HG03442 (cell line): Measurements from ENCODE around the gene SORBS2.
A peak's percentile ranks its signal among the peaks of the same experiment; 100 is the strongest.

Experiments used
- ATAC-seq: cut with Tn5 transposase; IDR thresholded peaks from one replicate; pipeline ENCODE4 v1.9.1; 2021; ENCODE audit warnings: mild to moderate bottlenecking, moderate library complexity; ENCODE audit not compliant: unreplicated experiment

The SORBS2 gene

DNA sequence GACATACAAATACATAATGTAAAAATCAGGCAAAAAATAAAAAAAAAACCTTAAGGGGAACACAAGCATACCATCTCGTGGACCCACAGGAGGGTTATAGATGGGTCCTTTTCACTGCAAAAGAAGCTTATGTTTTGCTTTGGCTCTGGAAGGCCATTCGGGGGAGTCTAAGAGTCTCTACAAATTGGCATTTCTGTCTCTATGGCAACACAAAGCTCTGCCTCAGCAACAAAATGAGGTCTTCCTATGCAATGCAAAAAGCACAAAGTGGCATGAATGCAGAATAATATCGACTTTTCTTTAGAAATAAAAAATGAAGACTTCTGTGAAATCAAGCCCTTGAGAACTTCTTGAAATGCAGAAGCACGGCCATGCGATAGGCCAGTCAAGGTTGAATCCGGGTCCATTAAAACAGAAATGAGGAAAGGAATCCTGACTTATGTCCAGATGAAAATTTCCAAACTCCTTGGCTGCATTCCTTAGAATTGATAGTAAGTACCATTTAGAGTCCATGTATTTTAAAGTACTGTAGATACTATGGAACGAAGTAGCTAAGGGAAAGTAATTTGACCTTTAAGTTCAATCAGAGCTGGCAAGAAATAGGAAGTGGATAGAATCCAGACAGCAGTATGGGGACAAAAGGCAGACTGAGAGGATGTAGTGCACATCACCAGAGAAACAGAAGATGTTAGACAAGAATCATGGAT lies 213.0 kb downstream of the SORBS2 start:
- ATAC-seq = no peak

DNA sequence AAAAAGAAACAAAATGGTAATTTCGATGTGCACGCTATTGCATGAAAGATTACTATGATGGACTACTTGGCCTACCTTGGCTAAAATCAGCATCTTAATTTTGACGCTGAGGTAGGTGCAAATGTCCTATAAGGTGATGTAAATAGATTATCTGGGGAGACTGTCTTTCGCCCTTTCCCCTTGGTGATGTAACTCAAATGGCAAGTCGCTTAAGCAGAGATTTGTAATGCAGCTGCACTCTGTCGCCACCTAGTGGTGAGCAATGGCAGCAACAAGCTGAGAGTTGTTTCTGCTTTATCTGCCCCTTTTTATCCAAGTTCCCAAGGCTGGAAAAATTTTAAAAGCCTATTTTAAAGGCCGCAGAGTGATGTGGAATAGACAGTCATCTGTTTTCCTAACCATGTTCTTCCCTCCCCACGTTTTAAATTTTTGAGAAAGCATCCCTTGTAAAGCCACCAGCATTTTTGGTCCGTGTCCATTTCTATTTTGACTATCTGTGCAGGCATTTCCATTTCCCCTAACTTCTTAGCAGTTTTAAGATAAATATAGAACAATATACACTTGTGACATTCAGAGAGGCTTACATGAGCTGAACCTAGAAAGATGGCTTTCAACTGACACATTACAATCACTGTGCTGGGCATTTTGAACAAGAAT lies 214.3 kb downstream of the SORBS2 start:
- ATAC-seq = peak; percentile 80

DNA sequence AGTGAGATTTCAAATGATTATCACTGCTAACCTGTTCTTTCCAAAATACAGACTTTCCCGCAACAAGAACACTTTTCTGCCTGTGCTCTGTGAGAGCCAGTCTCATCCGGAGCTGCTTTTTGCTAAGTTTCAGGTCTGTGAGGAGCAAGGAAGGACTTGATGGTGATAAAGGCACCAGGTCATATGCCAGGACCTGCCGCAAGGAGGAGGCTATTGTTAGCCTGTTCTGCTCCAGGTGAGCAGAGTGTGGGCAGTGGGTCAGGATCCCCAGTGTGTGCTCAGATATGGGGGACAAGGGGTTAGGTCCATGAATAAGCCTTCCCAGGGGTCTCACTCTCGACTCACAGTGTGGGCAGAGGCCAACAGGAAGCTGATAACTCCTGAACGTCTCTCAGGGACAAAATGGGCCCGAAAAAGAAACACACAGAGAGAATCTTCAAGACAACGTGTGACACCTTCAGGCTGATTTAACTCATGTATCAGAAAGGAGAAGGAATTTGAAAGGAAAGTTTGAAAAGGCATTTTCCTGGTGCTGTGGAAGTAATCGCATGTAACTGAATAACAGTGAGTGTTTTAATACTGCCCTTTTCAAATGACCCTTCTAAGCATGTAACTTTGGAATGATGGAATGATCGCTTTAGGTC lies 219.0 kb downstream of the SORBS2 start:
- ATAC-seq = no peak

DNA sequence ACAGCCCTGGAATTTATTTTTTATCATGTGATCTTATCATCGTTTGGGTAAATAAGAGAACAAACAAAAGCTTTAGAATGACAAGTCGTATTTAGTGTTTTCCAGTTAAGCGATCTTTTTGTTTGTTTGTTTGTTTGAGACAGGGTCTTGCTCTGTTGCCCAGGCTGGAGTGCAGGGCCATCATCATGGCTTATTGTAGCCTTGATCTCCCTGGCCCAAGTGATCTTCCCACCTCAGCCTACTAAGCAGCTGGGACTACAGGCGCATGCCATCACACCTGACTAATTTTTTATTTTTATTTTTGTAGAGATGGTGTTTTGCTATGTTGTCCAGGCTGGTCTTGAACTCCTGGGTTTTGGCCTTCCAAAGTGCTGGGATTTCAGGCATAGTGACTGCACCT lies 219.6 kb downstream of the SORBS2 start:
- ATAC-seq = no peak

DNA sequence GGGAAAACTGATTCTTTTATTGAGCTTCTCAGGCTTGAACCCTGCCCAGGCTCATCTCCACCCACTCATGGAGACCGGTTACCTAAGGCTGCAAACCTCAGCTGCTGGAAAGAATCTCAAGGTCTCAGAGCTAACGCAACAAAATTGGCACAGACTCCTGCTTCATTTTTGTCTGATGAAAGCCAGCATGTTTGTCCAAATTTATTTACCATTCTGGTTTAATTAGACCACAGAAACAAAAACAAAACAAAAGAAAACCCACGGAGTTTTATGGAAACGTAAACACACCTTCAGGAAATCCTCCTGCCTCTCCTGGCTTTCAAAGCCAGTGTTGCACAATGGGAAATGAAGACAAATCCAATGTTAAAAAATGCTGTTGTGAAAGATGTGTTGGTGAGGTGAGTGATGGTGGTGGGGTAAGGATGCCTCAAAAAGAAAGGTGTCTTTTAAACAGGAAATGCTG lies 220.3 kb downstream of the SORBS2 start:
- ATAC-seq = no peak

DNA sequence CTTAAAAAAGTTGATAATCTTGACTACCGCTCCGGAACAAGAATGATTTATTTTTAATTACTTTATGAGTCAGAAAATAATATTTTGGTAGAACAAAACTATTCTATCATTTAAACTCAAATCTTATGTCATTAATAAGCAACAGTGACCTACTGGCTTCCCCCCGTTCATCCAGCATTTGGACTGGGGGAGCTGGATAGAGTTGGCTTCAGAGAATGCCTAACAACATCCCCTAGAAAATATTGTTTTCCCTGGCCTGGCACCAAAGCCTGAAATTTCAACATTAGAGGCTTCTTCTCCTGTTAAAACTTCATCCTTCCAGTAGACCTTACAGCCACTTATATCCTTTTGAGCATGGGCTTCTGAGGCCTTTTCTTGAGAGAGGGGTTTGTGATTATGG lies 221.0 kb downstream of the SORBS2 start:
- ATAC-seq = no peak

DNA sequence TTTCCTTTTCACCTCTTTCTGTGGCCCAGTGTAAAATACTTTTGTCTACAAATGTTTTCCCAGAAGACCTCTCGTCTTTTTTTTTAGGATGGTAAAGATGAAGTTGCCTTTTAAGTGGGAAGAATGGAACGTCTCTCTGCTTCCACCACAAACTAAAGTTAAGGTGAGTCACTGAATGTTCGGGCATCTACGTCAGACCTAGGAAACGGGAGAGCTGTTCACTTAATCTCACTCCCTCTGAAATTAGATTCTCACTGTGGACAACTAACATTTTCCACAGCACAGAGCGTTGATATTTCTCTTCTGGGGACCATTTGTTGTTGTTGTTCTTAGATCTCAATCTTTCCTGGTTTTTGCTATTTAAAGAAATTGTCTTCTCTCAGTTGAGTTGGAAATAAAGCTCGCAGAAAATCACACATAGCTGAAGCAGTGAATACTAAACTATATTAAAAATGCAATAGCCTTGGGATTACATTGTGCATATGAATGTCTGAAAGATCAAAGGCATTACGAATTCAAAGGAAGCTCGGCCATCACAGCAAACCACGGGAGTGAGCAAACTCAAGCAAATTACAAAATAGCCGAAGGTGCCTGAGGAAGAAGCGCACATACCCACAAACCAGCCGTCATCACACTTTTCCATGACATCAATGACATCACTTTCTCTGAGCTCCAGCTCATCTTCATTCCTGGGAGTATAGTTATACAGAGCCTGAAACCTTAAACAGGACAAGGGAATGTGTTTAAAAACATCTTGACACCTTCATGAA lies 222.7 kb downstream of the SORBS2 start:
- no peak for ATAC-seq

DNA sequence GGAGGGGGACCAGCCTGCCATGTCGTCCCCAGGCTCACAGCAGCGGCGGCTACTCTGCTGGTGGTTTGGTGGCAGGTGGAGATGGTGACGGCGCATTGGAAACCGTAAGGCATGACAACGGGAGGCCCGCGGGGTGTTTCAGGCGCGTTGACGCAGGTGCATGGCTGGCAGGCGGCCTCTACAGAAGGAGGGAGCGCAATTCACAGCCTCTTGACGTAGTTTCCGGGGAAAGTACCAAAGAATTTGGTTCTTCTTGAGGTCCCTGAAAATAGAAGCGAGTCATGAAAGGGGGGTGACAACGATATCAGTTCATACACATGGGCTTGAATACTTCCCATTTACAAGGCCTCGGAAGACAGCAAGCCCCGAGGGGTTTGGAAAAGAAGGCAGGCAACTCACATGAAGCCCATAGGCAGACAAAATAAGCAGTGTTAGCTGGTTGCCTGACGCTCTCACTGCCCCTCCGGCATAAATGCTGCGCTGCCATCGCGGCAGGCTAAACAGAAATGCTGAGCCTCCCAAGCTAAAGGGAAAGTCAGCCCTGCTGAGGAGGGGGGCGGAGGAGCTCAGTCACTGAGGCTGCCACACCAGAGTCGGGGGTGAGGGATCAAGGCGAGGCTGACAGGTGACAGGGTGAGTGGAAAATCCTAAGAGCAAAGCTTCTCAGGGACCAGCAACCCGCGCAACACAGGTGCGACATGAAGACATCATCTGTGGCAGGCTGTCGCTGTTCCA lies 224.4 kb downstream of the SORBS2 start:
- peak; percentile 98 for ATAC-seq

DNA sequence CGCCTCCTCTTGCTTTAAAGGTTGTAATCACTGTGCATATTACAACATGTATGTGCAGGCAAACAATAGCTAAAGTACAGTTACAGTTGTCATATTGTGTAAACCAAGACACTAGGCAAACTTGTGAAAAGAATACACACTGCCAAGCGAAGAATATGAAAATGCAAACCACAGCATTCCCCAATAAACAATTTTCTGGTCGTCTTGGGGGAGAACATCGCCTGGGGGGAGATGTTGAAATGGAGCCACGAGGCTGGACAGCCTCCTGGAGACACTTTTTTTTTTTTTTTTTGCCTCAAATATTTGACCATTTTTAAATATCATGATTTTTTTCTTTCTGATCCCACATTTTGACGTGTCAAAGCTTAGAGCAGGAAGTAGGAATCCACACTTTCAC lies 225.0 kb downstream of the SORBS2 start:
- ATAC-seq = no peak

DNA sequence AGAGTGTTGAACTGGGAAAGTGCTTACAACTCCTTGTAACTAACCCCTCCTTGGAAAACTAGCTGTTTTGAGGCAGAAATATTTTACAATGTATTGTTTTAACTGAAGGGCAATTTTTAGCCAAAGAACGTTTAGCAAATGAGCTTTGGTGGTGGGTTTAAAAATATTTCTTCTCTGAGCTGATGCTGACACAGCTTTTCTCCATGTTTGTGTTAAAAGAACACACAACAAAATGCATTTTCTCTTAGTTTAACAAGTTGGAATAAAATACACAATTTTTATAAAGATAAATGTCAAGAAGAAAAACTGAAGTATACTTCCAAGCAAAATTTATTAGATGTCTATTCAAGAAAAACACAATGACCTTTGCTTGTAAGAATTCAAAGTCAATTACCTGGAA lies 226.8 kb downstream of the SORBS2 start:
- no peak for ATAC-seq

DNA sequence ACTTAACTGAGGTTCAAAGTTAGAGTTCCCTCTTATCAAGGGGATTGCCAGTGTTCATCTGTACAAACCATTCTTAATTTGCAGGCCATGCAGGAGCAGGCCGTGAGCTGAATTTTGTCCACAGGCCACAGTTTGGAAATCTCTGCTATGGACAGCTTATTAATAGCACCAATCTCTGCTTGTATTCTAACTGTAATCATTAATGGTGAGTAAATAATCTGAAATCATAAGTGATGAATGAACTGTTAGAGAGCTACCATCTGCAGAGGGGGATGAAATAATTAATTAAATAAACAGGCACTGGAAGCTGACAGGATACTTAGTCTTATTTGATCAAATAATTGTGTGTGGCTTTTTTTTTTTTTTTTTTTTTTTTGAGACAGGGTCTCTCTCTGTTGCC lies 228.2 kb downstream of the SORBS2 start:
- no peak for ATAC-seq

DNA sequence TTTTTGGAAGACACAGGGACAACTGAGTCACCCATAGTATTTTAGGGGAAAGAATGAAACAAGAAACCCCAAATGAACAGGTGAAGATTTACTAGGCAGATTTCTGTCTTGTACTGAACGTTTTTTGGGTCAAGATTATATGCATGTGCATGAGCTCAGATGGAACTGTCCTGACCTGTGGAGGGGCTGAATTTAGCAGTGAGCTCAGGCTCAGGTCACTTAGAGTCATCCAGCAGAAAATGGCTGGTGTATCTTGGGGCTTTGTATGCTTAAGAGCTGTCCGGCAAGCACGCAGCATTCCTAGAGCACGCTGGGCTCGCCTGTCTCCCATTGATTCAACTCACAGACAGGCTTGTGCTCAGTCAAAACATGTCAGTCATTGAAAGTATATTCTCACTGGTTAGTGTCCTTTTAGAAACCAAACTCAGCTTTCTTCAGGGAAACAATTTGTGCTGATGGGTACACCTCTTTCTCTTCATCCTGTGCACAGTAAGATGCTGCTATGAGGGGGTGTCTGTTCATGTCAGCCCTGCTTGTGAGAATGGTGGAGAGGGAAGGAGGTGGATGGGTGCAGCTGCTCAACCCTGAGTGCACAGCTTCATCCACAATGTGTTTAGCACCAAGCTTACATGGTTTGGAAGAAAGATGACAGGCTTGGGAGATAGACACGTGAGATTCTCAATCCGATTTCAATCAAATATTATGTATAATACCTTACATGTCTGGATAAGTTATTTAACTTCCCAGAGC lies 229.2 kb downstream of the SORBS2 start:
- ATAC-seq = no peak

DNA sequence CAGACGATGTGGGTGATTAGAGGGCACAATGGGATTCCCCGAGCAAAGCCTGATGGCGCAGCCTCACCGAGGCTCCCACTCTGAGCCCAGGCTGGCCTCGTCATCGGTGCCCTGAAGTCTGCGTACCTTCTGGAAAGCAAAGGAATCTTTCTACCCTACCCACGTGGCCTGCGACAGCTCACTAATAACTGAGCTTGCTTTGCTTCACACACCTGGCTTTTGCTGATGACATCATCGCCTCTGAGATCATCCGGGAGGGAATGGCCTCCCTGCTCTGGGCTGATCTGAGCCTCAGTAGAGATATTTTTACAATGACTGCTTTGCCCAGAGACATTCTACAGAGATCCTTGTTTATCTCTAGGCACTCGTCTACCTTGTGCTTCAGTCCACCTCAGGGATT lies 231.3 kb downstream of the SORBS2 start:
- ATAC-seq = no peak

DNA sequence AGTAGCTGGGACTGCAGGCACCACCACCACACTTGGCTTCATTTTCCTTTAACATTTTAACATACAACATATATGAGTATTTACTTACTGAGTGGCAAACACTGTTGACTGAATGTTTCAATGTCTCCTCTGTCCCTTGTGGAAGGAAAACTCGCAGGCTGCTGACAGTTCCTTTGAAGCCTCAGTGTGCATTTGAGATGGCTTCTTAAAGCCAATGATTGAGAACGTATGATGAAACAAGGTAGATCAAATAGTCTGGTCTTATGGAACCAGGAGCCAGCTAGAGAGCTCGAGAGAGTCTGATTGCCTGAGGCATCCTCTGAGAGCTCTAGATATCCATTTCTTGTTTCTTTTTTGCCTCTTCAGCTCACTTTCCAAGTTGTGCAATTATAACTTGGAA lies 233.7 kb downstream of the SORBS2 start:
- ATAC-seq = no peak

DNA sequence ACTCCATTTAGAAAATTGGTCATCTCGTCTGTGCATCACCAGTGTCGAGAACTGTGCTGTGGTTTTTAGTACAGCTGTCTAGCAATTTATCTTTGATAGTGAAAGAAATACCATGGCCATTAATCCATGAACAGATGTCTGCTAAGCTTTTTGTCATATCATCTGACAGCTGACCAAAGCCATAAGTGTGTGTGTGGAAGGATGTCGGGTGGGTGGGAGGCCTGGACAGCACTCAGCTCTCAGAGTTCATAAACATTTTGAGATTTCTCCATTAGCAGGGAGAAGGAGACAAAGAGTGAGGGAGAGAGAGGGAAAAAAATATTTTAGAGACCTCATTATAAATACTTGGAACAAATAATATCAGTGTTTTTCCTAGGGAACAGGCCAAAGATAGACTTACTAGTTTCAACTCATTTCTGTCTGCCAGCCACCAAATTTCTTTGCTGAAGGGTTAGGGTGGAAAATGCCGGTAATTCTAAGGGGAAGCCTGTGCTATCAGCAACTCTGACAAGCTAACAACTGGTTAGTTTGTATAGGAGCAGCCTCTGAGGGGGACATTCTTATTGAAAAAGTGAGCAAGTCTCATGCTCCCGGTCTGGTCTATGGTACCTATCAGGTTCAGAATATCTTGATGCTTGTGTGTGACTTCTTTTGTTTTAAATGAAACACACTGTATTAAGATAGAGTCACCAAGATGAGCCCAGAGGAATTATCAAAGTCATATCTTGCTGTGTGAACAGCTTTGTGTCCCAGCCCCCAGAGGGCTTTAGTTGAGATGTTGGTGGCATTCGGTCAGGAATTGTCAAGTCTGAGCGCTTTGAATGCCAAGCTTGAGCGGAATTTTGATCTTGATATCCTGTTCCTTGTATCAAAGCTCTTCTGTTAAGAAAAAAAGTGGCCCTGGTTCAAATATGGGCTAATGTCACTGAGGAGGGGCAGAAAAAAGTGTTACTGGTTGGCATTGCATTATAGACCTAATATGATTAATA lies 234.7 kb downstream of the SORBS2 start:
- no peak for ATAC-seq

DNA sequence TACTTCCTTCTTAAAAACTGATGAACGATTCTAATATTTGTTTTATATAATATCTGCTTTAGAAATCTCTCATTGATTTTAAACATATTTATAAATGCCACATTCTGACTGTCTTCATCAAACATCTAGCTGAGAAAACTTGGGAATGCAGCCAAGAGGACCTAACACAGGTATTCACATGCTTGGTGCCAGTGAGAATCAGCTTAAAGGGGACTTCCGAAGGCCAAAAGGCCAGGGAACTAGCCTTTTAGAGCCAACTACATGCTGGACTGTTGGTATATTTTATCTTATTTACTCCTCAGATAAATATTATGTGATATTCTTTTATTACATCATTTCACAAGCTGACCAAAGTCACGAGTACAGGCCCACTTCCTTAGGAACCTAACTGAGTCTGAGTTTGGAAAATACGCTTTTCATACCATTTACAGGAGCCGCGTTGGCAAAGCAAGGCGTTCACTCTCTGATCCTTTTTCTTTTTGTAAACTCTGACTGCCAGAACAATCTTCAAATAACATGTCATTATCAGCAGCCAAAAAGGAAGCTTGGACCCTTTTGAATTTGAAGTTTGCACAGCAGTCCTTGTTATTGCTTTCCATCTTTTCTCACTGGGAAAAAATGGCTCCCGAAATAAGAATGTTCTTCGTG lies 235.6 kb downstream of the SORBS2 start:
- no peak for ATAC-seq

DNA sequence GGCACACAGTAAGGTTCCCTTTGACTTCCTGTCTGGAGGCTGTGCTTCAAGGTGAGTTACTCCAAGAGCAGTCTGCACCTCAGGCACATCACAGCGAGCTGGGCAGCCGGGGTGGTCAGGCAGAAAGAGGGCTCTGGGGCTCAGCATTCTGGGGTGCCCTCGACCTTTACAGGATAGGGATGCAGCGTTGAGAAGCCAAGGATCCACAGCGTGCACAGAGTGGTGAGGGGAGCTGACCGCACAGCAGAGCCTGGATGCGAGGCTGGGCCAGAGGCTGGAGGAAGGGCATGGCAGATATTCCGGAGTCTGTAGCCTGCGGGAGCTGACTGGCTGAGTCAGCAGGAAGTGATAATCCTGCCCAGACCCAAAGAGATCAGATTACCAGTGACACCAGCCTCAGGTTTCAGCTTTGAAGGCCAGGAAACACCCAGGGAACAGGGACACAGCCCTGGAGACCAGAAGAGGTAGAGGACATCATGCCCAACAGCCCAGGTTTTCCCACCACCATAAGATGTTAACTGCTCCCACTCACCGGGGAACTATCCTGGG lies 238.3 kb downstream of the SORBS2 start:
- no peak for ATAC-seq

DNA sequence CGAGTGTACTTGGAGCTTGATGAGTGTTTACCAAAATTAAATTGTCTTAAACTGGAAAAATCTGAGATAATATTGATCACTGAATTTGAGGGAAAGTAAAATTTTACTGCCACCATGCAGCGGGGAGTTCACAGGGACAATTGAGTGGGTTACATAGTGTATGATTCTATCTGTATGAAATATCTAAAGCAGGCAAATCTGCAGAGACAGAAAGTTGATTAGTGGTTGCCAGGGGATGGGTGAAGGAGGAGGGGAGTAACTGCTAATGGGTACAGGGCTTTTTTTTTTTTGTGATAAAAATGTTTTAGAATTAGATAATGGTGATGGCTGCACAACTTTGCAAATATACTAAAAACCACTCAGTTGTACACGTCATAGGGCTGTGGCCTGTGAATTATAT lies 241.3 kb downstream of the SORBS2 start:
- ATAC-seq = no peak
